Cardiac septum (tissue), 1 donor: ENCODE data around the gene PLTP. TPM values are rescaled to one million over a fixed set of nuclear protein-coding genes. Genes with fewer than 3 reads are reported as not detected.
"Not testable (repeated sequence)": the region's sequence is repeated elsewhere in the genome, so short reads cannot be mapped to it uniquely, and the experiment has no call there.

Experiments
- DNase-seq: peaks from one replicate; pipeline ENCODE4 v3.0.0-alpha.2; 2020; ENCODE audit warnings: low spot score
- intact Hi-C: fragments of 100-400 bp; cut with DNase I; formaldehyde crosslinking; loops from one replicate; pipeline ENCODE4 v1.14.0; 2022
- total RNA-seq: library from RNA; stranded (reverse); fragmentation: NEBNext Ultra II Directional; extraction: Animal tissue kit (Norgen Biotek cat#: 25700); gene quantifications from one replicate; pipeline ENCODE4 v1.2.1, GENCODE V29; 2021
- donor health status: DM: no; HTN: no; CAD: no.

PLTP gene
- total RNA-seq, 1 donor from 2014 or later: 37.1 TPM

DNA sequence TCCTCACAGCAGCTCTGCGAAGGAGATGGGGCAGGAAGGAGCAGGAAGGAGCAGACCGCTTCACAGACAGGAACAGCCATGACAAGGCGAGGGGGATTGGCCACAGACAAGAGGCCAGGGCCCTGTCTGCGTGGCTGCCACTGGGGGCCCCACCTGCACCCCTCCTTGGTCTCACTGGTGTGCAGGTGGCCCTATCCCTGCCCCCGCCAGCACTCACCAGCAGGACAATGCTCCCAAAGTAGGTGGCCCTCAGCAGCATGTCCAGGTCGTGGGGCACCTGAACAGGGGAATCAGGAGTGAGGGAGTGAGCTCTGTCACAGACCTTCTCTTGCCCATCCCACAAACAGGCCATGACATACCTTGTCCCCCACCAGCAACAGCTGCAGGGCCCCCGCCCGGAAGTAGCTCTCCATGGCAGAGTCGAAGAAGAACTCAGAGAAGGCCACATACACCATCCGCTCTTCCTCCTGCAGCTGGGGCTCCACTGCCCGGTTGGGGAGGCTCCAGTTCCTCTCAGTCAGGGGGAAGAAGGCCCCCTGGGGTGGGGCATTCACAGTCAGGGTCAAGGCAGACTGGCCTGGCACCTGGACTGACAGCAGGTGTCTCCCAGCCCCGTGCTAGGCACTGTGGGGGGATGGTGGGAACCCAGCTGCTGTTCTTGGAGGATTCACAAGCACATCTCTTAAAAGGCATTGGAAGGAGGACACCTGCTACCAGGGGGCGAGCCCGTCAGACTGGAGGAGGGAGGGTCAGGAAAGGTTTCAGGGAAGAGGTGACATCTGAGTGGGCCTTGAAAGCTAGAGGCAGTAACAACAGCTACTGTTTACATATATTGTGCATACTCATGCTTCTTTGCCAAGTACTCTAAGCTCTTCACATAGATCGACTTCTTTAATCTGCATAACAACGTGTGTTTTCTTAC, 7.1 kb downstream of the PLTP start:
- no peak for DNase-seq
- intact Hi-C loops: no loop called here

- intact Hi-C loops: no loop called here
- DNase-seq: no peak
Observed at GRCh38 chr20:45902199-45902701, 9.7 kb downstream of the PLTP start.

DNA sequence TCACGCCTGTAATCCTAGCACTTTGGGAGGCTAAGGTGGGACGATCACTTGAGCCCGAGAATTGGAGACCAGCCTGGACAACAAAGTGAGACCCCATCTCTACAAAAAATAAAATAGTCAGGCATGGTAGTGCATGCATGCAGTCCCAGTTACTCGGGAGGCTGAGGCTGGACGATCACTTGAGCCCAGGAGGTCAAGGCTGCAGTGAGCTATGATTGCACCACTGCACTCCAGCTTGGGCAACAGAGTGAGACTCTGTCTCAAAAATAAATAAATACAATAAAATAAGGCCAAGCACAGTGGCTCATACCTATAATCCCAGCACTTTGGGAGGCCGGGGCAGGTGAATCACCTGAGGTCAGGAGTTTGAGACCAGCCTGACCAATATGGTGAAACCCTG, 10.6 kb downstream of the PLTP start:
- DNase-seq, intact Hi-C loops: not testable (repeated sequence)

GRCh38 chr20:45899046-45899835, 12.7 kb downstream of the PLTP start:
- DNase-seq: no peak
- intact Hi-C loops: no loop called here

- no peak for DNase-seq
- intact Hi-C loops: no loop called here
Observed at GRCh38 chr20:45898285-45898684, 13.7 kb downstream of the PLTP start.

DNA sequence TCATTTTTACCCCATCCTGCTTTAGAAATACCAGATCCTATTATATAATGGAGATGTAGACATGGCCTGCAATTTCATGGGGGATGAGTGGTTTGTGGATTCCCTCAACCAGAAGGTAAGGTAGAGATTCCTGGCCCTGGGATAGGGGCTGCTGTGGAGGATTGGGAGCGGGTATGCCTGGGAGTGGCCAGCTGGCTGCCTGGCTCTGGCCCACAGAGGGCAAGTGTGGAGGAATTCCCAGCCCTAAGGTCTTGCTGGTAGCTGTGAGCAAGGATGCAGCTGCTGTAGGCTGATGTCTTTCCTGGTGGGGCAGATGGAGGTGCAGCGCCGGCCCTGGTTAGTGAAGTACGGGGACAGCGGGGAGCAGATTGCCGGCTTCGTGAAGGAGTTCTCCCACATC, 14.3 kb downstream of the PLTP start:
- intact Hi-C loops: no loop called here
- no peak for DNase-seq

GRCh38 chr20:45897289-45897688, 14.7 kb downstream of the PLTP start:
- DNase-seq: no peak
- intact Hi-C loops: no loop called here

DNA sequence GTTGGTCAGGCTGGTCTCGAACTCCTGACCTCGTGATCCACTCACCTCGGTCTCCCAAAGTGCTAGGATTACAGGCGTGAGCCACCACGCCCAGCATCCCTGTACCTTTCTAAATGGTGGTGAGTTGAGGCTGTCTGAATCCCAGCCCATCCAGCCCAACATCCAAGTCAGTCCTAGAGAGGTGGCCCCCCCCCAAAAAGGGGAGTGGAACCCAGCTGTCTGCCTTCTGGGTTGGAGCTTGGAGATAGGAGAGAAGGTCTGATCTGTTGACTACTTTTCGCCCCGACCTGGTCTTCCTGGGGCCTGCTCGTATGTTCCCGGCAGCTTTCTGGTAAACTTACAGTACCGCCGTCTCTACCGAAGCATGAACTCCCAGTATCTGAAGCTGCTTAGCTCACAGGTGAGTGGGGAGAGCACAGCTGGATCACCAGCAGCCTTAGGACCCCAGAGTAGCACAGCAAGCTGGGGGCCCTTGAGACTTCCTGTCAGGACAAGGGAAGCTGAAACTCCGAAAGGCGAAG, 15.3 kb downstream of the PLTP start:
- intact Hi-C loops: no loop called here
- DNase-seq: no peak

GRCh38 chr20:45894797-45895196, 17.2 kb downstream of the PLTP start:
- intact Hi-C loops: no loop called here
- DNase-seq: no peak

GRCh38 chr20:45893831-45894230, 18.1 kb downstream of the PLTP start:
- intact Hi-C loops: no loop called here
- no peak for DNase-seq

DNA sequence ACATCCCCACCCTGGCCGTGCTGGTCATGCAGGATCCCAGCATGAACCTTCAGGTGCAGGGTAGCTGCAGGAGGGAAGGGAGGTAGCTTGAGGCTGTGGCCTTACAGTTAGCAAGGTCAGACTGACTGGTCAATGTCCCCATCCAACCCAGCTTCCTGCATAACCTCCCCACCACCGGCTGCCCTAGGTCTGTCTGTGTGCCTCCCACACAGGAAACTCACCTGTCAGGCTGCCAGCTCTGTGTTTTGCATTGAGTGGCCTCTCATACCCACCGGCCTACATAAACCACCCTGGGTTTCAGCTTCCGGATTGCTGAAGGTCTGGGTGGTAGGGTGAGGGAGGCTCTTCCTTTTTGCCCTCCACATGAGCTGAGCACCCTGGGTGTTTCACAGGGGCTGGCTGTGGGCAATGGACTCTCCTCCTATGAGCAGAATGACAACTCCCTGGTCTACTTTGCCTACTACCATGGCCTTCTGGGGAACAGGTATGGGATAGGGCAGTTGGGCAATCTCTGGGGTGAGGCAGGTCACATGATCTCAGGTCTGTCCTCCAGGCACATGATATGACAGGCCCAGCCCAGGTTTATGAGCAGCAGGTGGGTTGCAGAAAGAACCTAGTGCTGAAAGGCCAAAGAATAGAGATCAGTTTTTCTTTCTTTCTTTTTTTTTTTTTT, 19.0 kb downstream of the PLTP start:
- intact Hi-C loops: no loop called here
- no peak for DNase-seq

DNA sequence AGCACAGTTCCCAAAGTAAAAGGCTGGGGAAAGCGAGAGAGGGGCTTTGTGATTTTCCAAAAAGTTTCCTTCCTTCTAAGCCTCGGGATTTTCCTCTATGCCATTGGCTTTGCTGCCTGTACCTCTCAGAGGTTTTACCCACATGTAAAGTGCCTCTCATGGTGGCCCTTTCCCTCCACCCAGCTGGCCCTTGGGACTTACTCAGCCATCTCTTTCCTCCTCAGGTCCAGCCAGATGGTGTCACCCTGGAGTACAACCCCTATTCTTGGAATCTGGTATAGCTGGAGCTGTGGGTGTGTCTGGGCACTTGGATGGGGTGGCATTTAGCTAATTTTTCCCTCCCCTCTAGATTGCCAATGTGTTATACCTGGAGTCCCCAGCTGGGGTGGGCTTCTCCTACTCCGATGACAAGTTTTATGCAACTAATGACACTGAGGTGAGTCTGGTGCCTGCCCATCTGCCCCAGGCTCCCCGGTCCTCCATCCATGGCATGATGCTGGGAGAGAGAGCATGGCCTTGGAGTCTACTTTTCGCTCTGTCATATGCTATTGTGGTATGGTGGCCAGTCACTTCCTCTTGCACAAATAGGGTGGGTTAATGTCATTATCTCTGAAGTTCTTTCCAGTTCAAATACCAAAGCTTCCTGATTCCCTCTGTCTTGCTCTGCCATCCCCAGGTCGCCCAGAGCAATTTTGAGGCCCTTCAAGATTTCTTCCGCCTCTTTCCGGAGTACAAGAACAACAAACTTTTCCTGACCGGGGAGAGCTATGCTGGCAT, 19.7 kb downstream of the PLTP start:
- intact Hi-C loops: no loop called here

GRCh38 chr20:45890985-45891983, 20.7 kb downstream of the PLTP start, which contains the start of the genes CTSA and NEURL2:
Gene CTSA (plus strand): TSS chr20:45891335. CDS start chr20:45891569, 234 bp downstream.
Gene NEURL2 (minus strand): TSS chr20:45891208. CDS start chr20:45890991, 217 bp downstream.
- intact Hi-C loops: loop anchor here (1.0 to 2.0 kb wide), 2 partner anchors 44 to 80 kb away; no protein-coding TSS in a partner anchor
- DNase-seq: peak; percentile 97

More for the DNA sequence above, 19.7 kb downstream of the PLTP start:
- DNase-seq: no peak

DNA sequence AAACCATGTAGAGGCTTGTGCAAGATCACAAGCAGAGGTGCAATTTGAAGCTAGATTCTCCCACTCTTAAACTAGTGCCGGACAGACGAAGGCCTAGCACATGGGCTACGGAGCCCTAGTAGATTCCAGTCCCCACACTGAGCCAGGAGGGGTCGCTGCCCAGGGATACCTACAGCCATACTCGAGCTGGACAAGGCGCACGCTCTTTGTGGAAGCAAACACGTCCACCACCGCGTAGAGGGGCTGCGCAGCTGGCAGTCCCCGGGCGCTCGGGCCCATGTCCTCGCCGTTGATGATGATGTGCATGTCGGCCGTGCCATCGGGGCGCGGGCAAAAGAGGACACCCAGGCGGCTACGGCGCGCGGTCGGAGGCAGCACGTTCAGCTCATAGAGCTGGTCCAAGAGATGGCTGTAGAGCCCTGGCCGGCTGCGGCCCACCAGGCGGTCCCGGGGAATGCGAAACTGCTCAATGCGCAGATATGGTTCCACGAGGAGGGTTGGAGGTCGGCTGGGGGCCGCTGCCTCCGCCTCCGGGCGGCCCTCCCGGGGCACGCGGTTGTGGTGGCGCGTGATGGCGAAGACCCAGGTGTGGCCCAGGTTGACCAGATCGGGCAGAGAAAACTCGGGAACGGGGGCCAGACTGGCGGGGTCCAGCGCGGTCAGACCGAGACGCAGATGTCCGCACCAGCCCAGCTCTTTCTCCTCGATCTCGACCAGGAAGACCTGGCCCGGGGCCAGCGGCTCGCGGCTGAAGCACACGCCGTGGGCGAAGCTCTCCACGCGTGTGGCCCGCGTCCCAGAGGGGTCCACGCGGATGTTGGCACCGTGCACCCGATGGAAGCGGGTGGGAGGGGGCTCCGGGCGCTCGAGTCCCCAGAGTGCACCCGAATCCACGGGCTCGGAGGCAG, 21.6 kb downstream of the PLTP start:
- intact Hi-C loops: loop anchor here (2.0 kb wide), 1 partner anchor 80 kb away; no protein-coding TSS in a partner anchor
- peak; percentile 92 for DNase-seq

DNA sequence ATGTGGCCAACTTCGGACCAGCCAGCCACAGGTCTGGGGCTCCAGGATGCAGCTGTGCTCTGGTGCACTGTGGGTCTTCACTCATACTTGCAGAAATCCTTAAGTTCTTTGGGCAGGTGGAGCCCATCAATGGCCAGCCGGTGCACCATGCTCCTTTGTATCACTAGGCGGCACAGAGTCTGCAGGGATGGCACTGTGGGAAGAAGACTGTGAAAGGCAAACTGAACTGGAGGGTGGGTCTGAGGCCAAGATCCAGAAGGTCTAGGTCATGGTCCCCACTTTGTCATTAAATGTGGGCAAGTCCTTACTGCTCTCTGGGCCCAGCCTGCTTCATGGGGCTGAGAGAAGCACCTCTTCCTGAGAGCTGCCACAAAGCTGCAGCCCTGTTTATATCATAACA, 23.3 kb downstream of the PLTP start:
- intact Hi-C loops: no loop called here
- DNase-seq: no peak

DNA sequence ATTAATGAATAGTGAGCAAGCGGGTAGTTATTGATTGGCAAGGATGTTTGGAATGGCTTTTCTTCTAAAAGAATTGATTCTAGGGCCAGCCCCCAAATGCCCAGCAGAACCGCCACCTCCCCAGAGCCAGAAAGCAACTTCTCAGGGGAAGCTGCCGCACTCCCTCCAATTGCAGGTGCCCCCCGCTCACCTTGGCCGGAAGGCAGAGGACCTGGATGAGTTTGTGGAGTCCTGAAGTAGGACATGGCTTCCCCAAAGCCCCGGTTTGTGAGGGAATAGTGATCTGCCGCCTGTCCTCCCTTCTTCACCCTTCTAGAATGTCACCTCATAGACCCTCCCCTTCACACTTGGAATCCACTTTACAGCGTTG, 24.6 kb downstream of the PLTP start, which contains the start of gene SPATA25:
SPATA25 (minus strand) TSS at position 277 of the 370 bp plus-strand sequence; CDS start at position 245, 32 bp downstream.
- no peak for DNase-seq
- intact Hi-C loops: no loop called here
